Measurements from ENCODE around the gene FSD1.

FSD1 gene

DNA sequence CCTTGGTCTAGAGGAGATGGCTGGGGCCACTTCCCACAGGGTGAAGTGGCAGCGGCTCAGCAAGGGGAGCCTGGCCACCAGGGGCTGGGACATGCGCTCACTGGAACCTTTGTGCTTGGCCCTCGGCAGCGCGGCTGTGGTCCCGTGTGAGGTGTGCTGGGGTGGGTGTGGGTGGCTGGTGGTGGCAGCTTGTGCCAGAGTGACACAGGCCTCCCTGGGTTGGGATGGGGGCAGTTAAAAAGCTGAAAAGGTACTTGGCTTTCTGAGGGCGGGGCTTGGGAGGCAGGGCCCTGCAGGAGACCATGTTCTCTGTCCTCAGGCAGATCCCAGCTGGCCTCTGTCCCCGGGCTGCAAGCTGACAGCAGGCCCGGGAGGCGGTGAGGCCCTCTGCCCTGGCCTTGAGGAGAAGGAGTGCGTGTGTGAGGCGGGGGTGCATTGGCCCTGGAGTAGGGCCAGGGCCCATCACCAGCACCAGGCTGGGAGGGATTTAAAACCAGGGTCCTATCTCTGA is 56.3 kb downstream of the FSD1 start:
- H3K27ac ChIP-seq, result no peak overlapping the region
- DNase-seq (ENCODE audit: low read depth, low spot score), result no peak

- DNase-seq (ENCODE audit: low read depth, low spot score), result no peak
- no peak overlapping the region for H3K27ac ChIP-seq
Measured at GRCh38 chr19:4361152-4362046, 57.0 kb downstream of the FSD1 start.

GRCh38 chr19:4362101-4362828 is 57.9 kb downstream of the FSD1 start:
- DNase-seq (ENCODE audit: low read depth, low spot score), result no peak
- H3K27ac ChIP-seq, result no peak overlapping the region

GRCh38 chr19:4362831-4363545 is 58.6 kb downstream of the FSD1 start:
- H3K27ac ChIP-seq, result no peak overlapping the region

GRCh38 chr19:4363571-4364304 is 59.3 kb downstream of the FSD1 start:
- H3K27ac ChIP-seq, result no peak overlapping the region

More at GRCh38 chr19:4362831-4363545, 58.6 kb downstream of the FSD1 start:
- DNase-seq (ENCODE audit: low read depth, low spot score), result no peak

DNA sequence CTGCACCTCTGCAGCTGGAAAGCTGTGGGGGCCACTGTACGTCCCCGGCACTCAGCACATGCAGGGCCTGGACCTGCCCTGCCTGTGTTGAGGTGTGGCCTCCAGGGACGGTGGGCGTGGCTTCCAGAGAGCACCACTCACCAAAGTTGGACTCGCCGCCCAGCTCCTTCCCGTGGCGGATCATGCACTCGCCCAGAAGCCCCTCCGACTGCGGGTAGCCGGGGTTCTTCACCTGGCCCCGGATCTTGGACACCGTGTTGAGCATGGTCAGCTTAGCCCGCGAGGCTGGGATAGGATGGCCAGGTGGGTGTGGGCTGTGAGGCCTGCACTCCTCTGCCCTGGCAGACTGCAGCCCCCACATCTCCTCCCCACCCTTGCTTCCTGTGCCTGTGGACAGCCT is 60.9 kb downstream of the FSD1 start:
- no peak overlapping the region for H3K27ac ChIP-seq
- DNase-seq (ENCODE audit: low read depth, low spot score), result no peak

More at GRCh38 chr19:4363571-4364304, 59.3 kb downstream of the FSD1 start:
- no peak for DNase-seq (ENCODE audit: low read depth, low spot score)

- H3K27ac ChIP-seq, result no peak overlapping the region
- no peak for DNase-seq (ENCODE audit: low read depth, low spot score)
Measured at GRCh38 chr19:4365791-4366665, 61.6 kb downstream of the FSD1 start.

DNA sequence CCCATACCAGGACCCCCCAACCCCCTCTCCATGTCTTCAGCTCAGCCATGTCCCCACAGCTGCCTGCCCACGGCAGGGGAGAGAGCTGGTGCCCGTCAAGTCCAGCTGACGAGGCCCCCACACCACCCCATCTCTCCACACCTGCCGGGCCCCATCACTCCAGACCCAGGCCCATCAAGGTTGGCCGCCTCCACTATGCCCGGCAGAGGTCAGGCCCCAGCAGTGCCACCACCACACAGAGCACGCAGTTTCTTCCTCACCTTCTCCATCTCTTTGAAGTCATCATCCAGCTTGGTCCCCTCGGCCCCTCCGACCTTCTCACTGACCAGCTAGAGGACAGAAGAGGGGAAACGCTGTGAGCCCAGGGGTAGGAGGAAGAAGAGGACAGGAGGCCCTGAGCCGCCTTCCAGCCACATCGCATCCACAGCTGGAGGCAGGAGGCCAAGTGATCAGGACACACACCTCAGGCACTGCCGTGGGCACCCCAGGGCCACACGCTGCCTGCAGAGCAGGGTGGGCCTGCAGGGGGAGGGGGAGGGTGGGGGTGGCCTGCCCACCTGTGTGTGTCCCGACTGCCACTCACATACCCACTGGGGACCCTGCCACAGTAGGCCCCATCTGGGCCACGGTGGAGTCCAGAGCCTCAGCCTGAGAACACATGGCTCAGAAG is 62.4 kb downstream of the FSD1 start:
- no peak overlapping the region for H3K27ac ChIP-seq
- no peak for DNase-seq (ENCODE audit: low read depth, low spot score)

GRCh38 chr19:4367336-4367723 is 62.9 kb downstream of the FSD1 start:
- no peak overlapping the region for H3K27ac ChIP-seq
- no peak for DNase-seq (ENCODE audit: low read depth, low spot score)

DNA sequence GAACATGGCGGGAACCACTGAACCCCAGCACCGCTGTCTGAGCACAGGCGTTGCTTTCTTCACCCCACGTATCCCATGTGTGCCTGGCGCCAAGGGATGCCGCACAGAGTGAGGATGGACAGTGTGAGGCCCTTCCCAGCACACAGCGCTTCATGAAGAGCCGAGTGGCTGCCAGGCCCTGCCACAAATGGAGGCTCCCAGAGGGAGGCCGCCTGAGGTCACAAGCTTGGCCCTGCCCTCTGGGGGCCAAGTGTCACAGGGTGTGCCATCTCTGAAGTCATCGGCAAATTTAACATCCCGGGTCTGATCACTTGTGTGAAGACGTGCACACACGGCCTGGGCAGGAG is 63.4 kb downstream of the FSD1 start:
- H3K27ac ChIP-seq, result peak overlapping the region; percentile 98
- no peak for DNase-seq (ENCODE audit: low read depth, low spot score)

GRCh38 chr19:4368128-4368820 is 63.9 kb downstream of the FSD1 start:
- DNase-seq (ENCODE audit: low read depth, low spot score), result no peak
- H3K27ac ChIP-seq, result peak overlapping the region; percentile 98

DNA sequence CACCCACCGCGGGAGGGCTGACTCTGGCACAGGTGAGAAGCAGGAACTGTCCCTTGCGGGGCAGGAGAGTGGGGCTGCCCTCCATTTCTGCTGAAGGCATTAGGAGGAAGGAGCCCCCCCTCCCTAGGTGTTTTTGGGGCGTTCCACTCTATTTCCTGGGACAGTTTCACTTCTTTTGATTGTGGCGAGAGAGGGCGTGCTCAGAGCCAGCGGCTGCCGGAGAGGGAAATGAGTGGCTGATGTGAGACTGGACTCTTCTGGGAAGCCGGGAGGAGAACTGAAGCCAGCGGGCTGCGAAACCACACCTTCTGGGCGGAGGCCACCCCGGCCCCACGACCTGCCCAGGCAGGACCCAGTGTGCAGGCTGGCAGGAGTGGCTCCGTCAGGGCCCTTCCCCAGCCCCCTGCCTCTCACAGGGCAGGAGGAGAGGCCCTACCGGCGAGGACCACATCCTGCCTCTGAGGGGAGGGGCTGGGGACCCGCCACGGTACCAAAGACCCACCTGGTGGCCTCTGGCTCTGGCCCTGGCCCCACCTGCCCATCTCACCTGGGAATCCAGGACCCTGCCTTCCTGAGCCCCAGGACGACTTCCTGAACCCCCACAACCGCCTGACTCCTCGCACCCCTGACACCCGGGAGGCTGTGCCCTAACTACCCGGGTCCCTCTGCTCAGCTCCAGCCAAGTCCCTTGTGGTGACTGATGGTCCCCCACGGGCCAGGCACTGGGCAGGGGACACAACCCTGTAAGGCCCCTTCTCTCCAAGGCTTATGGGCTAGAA is 64.9 kb downstream of the FSD1 start:
- DNase-seq (ENCODE audit: low read depth, low spot score), result no peak
- H3K27ac ChIP-seq, result peak overlapping the region; percentile 98

DNA sequence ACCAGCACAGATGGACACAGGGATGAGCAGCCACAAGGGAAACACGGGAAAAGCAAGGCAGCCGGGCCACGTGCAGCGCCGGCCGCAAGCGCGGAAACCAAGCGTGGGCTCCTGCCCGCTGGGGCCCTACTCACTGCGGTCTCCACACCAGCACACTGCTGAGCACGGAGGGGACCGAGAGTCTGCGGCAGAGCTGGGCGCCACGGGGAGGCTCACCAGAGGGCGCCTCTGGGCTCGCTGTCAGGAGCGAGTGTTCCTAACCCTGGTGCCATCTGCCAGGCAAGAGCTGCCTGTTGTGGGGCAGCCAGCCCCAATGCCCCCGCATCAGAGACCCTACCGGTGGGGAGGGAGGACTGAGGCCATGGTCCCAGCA is 65.5 kb downstream of the FSD1 start:
- peak overlapping the region; percentile 98 for H3K27ac ChIP-seq
- DNase-seq (ENCODE audit: low read depth, low spot score), result no peak

- DNase-seq (ENCODE audit: low read depth, low spot score), result no peak
- peak overlapping the region; percentile 98 for H3K27ac ChIP-seq
Measured at GRCh38 chr19:4370418-4371041, 66.1 kb downstream of the FSD1 start.

DNA sequence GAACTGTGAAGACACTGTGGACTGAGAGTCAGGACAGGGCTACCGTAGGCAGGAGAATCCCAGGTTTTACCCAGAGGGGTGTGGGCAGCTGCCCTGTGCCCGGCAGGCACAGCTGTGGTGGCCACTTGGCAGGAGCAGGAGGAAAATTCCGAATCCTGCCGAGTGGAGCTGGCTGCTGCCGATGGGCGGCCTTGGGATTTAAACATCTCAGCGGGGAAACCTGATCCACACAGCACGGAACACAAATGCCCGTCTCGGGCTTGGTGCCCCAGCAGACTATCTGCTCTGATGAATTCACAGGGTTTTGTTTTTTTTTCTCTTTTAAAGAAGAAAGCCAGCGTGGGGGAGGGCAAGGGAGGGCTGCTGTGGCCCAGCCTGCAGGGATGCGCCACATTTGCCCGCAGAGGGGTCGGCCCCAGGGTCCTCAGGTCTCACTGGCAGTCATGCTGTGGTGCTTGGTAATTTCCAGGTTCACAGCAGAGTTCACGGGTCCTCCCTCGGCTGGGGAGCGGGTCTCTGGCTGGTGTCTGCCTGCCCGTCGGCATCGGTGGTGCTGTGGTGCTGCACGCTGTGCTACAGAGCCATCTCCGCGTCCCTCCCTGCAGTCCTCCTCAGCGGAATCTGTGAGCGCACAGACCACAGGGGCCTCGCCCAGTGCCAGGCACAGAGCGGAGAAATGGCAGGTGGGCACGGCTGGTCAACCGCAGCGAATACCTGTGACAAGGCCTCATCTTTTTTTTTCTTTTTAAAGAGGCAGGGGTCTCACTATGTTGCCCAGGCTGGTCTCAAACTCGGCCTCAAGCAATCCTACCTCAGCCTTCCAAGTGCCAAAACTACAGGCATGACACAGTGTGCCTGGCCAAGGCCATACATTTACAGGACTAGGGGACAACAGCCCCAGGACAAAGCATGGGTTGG is 67.1 kb downstream of the FSD1 start:
- DNase-seq (ENCODE audit: low read depth, low spot score), result no peak
- peak overlapping the region; percentile 98 for H3K27ac ChIP-seq
